Rectal smooth muscle tissue (tissue), 1 donor: ENCODE data around the gene UGCG.
"Not testable (repeated sequence)": the region's sequence is repeated elsewhere in the genome, so short reads cannot be mapped to it uniquely, and the experiment has no call there.

Experiments
- H3K27ac ChIP-seq: one replicate; pipeline ENCODE4 v1.7.0; 2013; ENCODE audit warnings: low read depth, low read length, inconsistent platforms
- H3K27me3 ChIP-seq: one replicate; pipeline ENCODE4 v1.7.0; 2013; ENCODE audit warnings: low read length; ENCODE audit not compliant: control insufficient read depth, insufficient read depth
- H3K36me3 ChIP-seq: one replicate; pipeline ENCODE4 v1.7.0; 2013; ENCODE audit warnings: low read length; ENCODE audit not compliant: control insufficient read depth, insufficient read depth
- H3K4me1 ChIP-seq: one replicate; pipeline ENCODE4 v1.7.0; 2013; ENCODE audit warnings: low read length; ENCODE audit not compliant: control insufficient read depth, insufficient read depth
- H3K4me3 ChIP-seq: one replicate; pipeline ENCODE4 v1.7.0; 2013; ENCODE audit warnings: low read length
- H3K9ac ChIP-seq: one replicate; pipeline ENCODE4 v1.7.0; 2013; ENCODE audit warnings: low read length

UGCG gene

DNA sequence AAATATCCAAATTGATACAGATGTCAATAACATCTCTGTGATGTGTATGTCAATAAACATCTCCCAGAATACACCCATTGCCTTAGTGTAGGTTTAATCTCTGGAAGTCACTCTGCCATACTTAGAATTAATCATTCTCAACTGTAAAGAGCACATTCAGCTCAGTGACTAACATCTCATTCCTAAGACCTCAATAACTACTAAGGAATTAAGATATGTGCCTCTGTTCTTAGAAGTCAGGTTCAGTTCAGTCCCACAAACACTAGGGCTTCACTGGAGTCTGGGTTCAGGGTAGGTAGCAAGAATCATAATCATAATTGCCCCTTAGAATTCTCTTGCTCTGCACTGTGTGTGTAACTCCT, 31.7 kb downstream of the UGCG start:
- Histone ChIP-seq H3K4me3 (no peak overlapping the region), H3K36me3 (peaks cover 3% of the 10 kb centered on the region), H3K4me1 (no peaks in the 10 kb centered on the region), H3K9ac (no peak overlapping the region), H3K27ac (no peak overlapping the region), H3K27me3 (no peaks in the 10 kb centered on the region)

DNA sequence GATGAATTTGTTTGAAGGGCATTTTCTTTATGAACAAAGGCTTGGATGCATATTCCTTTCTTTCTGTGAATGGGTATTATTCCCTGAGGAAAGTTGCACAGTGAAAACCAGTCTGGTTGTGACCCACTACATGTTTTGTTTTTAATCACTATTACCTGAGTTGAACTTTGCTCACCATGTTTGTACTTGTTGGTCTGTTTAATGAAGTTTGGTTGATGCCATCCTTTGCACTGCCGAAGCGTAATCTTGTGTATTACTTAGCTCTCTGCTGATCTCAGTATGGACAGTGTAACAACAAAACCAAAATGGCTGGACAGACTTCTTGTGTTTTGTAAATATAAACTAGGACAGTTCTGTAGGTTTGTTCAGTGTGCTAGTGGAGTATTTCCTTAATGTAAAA, 38.1 kb downstream of the UGCG start:
- H3K36me3 ChIP-seq = peaks cover 3% of the 10 kb centered on the region

DNA sequence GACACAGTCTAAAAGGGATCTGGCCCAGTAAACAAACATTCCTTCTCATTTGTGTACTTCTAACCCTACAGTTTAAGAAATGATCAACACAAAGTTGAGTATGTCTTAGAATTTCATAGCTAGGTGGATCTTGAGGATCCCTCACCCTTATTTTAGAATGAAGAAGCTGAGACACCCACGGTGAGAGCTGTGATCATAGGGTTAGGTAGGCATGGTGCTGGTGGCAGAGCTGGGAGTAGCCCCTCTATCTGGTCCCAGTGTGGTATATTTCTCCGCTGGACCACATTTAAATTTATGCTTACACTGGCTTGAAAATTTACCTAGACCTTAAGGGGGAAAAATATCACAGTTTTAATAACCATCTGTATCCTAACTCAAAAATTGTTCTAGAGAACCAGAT, 39.8 kb downstream of the UGCG start:
- no peaks in the 10 kb centered on the region for H3K4me1 ChIP-seq

More for the DNA sequence above, 38.1 kb downstream of the UGCG start:
- no peaks in the 10 kb centered on the region for H3K4me1 ChIP-seq
- H3K9ac ChIP-seq = no peak overlapping the region
- no peak overlapping the region for H3K4me3 ChIP-seq
- H3K27ac ChIP-seq = no peak overlapping the region
- H3K27me3 ChIP-seq = no peaks in the 10 kb centered on the region

DNA sequence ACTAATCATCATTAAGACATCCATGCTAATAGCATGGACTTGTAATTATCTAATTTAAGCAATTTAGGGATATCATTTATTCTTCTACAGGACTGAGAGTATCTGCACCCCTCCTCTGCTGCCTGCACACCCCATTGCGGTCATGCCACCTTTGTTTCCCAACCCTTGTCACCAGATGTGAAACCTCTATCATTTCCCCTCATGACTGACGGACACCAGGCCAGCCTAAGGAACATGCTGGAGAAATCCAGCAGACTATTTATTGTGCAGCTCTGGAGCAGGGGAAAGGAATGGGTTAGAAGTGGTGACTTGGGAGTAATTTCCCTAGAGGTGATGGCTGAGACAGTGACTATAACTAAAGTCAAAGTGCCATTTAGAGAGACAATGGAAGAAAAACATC, 40.7 kb downstream of the UGCG start:
- Histone ChIP-seq H3K4me3 (no peak overlapping the region), H3K9ac (no peak overlapping the region), H3K4me1 (no peaks in the 10 kb centered on the region), H3K27me3 (no peaks in the 10 kb centered on the region), H3K27ac (no peak overlapping the region), H3K36me3 (no peaks in the 10 kb centered on the region)

More for the DNA sequence above, 39.8 kb downstream of the UGCG start:
- H3K9ac ChIP-seq = no peak overlapping the region
- H3K27me3 ChIP-seq = no peaks in the 10 kb centered on the region
- H3K4me3 ChIP-seq = no peak overlapping the region
- no peak overlapping the region for H3K27ac ChIP-seq
- no peaks in the 10 kb centered on the region for H3K36me3 ChIP-seq

DNA sequence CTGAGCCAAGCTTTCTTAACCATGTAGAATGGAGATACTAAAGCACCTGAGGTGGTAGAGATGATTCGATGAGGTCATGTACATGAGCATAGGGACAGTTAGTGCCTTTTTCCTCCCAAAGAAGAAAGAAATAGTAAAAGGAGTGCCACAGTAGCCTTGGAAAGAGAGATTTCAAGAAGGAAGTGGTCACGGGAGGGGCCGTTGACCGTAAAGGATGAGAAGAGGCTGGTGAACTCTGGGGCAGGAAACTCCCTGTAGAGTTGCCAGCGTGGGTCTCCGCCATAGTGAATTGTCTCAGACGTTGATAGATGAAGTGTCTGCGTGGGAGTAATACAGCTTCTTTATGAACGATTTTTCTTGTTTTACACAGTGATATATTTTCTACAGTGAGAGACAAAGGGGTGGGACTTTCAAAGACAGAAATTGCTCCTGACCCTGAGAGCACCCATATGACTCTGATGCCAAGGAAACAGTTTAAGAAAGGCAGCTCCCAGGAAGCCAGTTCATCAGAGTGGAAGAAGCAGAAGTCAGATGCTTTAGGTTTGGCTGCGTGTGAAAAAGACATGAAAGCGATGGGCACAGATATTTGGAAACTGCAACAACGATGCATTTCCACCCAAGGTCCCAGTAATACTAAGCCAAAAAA, 41.3 kb downstream of the UGCG start:
- Histone ChIP-seq H3K9ac (no peak overlapping the region), H3K4me1 (no peaks in the 10 kb centered on the region), H3K27ac (no peak overlapping the region), H3K4me3 (no peak overlapping the region), H3K27me3 (no peaks in the 10 kb centered on the region), H3K36me3 (no peaks in the 10 kb centered on the region)

DNA sequence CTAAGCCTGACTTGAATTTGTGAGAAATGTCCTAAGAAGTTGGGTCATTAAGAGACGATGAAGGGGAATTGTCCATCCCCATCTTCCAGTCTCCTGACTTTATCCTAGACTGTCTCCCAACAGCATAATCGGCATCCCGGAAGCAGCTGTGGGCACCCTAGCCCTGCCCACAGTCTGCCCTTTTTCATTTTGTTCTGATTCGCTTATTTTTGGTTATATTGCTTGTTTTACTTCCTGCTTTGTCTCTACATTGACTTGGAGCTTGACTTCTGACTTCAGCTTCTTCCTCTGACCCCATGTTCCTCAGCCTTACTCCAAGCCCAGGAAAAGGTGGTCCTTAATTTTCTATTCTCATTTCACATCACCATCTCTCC, 41.8 kb downstream of the UGCG start:
- no peak overlapping the region for H3K4me3 ChIP-seq
- no peak overlapping the region for H3K27ac ChIP-seq
- no peaks in the 10 kb centered on the region for H3K4me1 ChIP-seq
- no peak overlapping the region for H3K9ac ChIP-seq
- H3K27me3 ChIP-seq = no peaks in the 10 kb centered on the region
- no peaks in the 10 kb centered on the region for H3K36me3 ChIP-seq

DNA sequence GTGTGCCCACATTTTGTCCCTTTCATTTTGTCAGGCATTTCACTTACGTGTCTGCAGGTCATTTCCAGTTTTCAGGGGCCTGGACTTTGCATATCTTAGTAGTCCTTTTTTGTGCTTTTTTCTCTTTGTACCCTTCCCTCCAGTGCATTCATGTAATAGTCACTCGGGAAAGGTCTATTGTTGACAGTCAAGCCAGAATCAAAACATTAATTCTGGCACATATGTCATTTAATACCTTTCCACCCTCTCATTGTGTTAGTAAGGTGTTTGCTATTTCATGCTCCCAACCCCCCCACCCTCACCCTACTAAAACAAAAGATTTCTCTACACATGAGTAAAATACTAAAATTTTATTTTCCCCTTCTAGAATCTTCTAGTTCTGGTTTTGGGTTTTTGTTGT, 42.7 kb downstream of the UGCG start:
- H3K36me3 ChIP-seq = no peaks in the 10 kb centered on the region
- no peak overlapping the region for H3K4me3 ChIP-seq
- no peaks in the 10 kb centered on the region for H3K4me1 ChIP-seq
- H3K9ac ChIP-seq = no peak overlapping the region
- no peak overlapping the region for H3K27ac ChIP-seq
- H3K27me3 ChIP-seq = no peaks in the 10 kb centered on the region

DNA sequence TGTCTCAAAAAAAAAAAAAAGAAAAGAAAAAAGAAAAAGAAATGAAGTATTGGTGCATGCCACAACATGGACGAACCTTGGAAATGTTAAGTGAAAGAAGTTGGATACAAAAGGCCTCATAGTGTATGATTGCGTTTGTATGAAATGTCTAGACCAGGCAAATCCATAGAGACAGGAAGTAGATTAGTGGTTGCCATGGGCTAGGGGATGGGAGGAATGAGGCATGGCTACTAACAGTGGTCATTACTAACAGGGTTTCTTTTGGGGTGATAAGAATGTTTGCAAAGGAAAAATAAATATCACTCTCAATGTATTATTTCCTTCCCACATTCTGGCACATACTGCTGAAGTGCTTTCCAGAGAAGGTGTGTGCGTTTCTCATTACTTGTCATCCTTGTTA, 44.1 kb downstream of the UGCG start:
- H3K9ac ChIP-seq = no peak overlapping the region
- no peak overlapping the region for H3K27ac ChIP-seq
- no peaks in the 10 kb centered on the region for H3K27me3 ChIP-seq
- no peak overlapping the region for H3K4me3 ChIP-seq
- H3K4me1 ChIP-seq = no peaks in the 10 kb centered on the region
- no peaks in the 10 kb centered on the region for H3K36me3 ChIP-seq

DNA sequence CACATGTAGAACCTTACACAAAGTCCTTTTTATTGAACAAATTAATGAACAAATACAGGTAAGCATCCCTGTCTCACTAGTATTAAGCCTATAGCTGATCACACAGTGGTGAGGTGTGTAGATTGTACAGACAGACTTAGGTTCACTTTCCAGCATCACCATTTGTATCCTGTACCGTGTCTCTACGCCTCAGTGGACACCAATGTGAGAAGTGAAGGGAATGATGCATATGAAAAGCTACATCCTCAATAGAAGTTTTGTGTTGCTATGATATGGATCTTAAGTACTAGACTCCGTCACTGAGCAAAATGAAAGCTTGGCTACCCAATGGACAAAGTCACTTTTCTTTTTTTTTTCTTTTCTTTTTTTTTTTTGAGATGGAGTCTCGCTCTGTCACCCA, 46.6 kb downstream of the UGCG start:
- Histone ChIP-seq H3K27ac (no peak overlapping the region), H3K9ac (no peak overlapping the region), H3K4me1 (no peaks in the 10 kb centered on the region), H3K36me3 (no peaks in the 10 kb centered on the region), H3K4me3 (no peak overlapping the region), H3K27me3 (no peaks in the 10 kb centered on the region)

DNA sequence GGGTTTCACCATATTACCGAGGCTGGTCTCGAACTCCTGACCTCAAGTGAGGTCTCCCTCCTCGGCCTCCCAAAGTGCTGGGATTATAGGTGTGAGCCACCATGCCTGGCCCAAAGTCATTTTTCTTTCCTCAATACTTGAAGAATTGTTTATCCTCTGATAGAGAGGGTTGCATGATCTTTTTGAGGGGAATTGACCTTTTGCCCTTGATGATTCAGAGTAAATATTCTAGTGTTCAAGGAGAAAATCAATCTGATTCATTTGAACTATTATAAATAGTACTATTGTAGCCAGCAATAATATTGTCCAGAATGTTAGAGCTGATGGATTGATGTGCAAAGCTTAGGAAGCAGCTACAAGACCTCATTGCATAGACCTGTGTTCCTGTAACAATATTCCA, 47.1 kb downstream of the UGCG start:
- no peak overlapping the region for H3K27ac ChIP-seq
- H3K4me1 ChIP-seq = no peaks in the 10 kb centered on the region
- no peaks in the 10 kb centered on the region for H3K27me3 ChIP-seq
- no peak overlapping the region for H3K9ac ChIP-seq
- H3K4me3 ChIP-seq = no peak overlapping the region
- H3K36me3 ChIP-seq = no peaks in the 10 kb centered on the region

DNA sequence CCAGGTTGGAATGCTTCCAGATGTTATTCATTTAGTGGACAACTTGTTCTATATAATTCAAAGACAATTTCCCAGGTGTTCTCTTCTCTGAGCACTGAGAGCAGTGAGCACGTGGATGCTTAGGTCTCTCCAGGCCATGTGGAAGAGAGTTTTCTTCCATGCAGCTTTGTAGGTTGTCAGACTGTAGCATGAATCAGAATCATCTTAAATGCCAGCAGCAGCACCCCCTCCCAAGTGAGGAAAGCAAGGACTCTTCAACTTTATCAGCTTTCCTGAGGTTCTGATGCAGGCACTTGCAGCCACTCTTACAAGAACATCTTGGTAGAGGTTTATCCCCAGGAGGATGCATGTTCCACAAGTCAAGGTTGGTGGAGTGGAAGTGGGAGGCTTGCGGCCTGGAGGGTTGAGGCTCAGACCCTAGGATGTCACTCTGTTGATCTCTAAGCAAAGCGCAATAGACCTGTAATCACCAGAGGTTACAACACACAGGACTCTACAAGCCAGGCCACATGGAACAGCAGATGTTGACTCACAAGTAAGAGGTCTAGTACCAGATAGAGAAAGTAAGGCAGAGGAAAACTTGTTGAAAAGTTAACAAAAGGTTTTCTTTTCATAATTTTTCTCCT, 47.7 kb downstream of the UGCG start:
- Histone ChIP-seq H3K4me3 (no peak overlapping the region), H3K27ac (no peak overlapping the region), H3K36me3 (no peaks in the 10 kb centered on the region), H3K9ac (no peak overlapping the region), H3K27me3 (no peaks in the 10 kb centered on the region), H3K4me1 (no peaks in the 10 kb centered on the region)

DNA sequence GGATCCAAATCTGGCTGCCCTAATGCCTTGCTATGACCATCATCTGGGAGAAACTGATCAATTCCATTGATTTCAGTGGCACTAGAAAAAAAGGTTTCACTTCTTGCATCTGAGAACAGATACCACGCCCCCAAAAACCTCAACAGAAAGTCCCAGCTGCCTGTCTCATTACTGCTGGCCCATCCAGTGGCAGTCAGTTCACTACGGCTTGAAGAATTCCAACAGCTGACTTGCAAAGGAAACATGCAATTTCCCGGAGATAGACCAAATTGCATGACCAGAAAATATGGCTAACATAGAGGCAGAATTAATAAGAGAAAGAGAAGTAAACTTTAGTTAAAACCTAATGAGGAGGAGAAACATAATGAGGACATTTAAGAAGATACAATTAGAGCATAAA, 48.6 kb downstream of the UGCG start:
- Histone ChIP-seq H3K4me3 (no peak overlapping the region), H3K27ac (no peak overlapping the region), H3K27me3 (no peaks in the 10 kb centered on the region), H3K9ac (no peak overlapping the region), H3K36me3 (no peaks in the 10 kb centered on the region), H3K4me1 (no peaks in the 10 kb centered on the region)

DNA sequence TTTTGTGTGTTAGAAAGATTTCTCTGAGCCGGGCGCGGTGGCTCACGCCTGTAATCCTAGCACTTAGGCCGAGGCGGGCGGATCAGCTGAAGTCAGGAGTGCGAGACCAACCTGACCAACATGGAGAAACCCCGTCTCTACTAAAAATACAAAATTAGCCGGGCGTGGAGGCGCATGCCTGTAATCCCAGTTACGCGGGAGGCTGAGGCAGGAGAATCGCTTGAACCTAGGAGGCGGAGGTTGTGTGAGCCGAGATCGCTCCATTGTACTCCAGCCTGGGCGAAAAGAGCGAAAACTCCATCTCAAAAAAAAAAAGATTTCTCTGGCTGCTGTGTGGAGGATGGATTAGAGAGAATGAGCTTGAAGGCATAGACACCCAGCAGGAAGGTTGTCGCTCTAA, 51.5 kb downstream of the UGCG start:
- H3K27ac ChIP-seq, H3K27me3 ChIP-seq, H3K4me3 ChIP-seq, H3K9ac ChIP-seq, H3K4me1 ChIP-seq, H3K36me3 ChIP-seq: not testable (repeated sequence)
